IMR-90 (cell line): ENCODE measurements around the gene LRCOL1. TPM values are rescaled to one million over a fixed set of nuclear protein-coding genes. Genes with fewer than 3 reads are reported as not detected.

Experiments
- ATAC-seq: fragments of 200-7000 bp; cut with Tn5 transposase; 2 replicates; pipeline ENCODE4 v1.9.1; 2020; ENCODE audit warnings: low read depth, mild to moderate bottlenecking, moderate library complexity
- BruUV-seq: library from RNA; stranded (reverse); fragments of 400-500 nt; replicated peaks from 2 replicates; lab custom pipeline; 2021; lab: Mats Ljungman, UMichigan
- CTCF ChIA-PET: fragments of 300-600 bp; formaldehyde crosslinking; extraction: SDS; loops from one replicate; lab custom pipeline; 2021; ENCODE audit warnings: antibody characterized with exemption; lab: Yijun Ruan, JAX
- POLR2A ChIA-PET: fragments of 300-600 bp; sonication (Branson Sonifier 250); formaldehyde crosslinking; loops from one replicate; lab custom pipeline; 2022; ENCODE audit warnings: antibody characterized with exemption; ENCODE audit not compliant: unreplicated experiment; lab: Charles Lee
- DNase-seq: peaks from one replicate; pipeline ENCODE4 v3.0.0; 2013
- H2AFZ ChIP-seq: replicated peaks from 2 replicates; pipeline ENCODE3; 2013; ENCODE audit warnings: low read length, mild to moderate bottlenecking; ENCODE audit not compliant: poor library complexity
- H2AK5ac ChIP-seq: 2 replicates; pipeline ENCODE4 v1.6.1; 2013; ENCODE audit warnings: low read depth, low read length, inconsistent platforms
- H2AK9ac ChIP-seq: replicated peaks from 2 replicates; pipeline ENCODE3; 2013; ENCODE audit warnings: mild to moderate bottlenecking, low read depth, low read length, moderate library complexity; ENCODE audit not compliant: poor library complexity
- H2BK120ac ChIP-seq: 2 replicates; pipeline ENCODE4 v1.6.1; 2013; ENCODE audit warnings: low read depth, low read length, inconsistent platforms
- H2BK15ac ChIP-seq: 3 replicates; pipeline ENCODE4 v1.6.1; 2013; ENCODE audit warnings: low read depth, low read length, inconsistent platforms
- H2BK20ac ChIP-seq: 2 replicates; pipeline ENCODE4 v1.6.1; 2013; ENCODE audit warnings: low read depth, mild to moderate bottlenecking, inconsistent platforms, low read length, moderate library complexity
- H2BK5ac ChIP-seq: 2 replicates; pipeline ENCODE4 v1.6.1; 2013; ENCODE audit warnings: mild to moderate bottlenecking, low read depth, low read length, inconsistent platforms; ENCODE audit not compliant: poor library complexity, severe bottlenecking
- H3K14ac ChIP-seq: replicated peaks from 2 replicates; pipeline ENCODE4 v1.6.1; 2013; ENCODE audit warnings: low read depth, low read length, inconsistent platforms
- H3K18ac ChIP-seq: 2 replicates; pipeline ENCODE4 v1.6.1; 2013; ENCODE audit warnings: low read depth, low read length, control low read depth
- H3K23ac ChIP-seq: 2 replicates; pipeline ENCODE4 v1.6.1; 2013; ENCODE audit warnings: low read depth, low read length, inconsistent platforms
- H3K27ac ChIP-seq: 2 replicates; pipeline ENCODE4 v1.5.1; 2013; ENCODE audit warnings: mild to moderate bottlenecking, control low read depth, low read length; ENCODE audit not compliant: insufficient read depth
- H3K27me3 ChIP-seq: 2 replicates; pipeline ENCODE4 v1.6.1; 2013; ENCODE audit warnings: low read length; ENCODE audit not compliant: control insufficient read depth, insufficient read depth
- H3K36me3 ChIP-seq: 2 replicates; pipeline ENCODE4 v1.6.1; 2013; ENCODE audit warnings: low read length, mixed read lengths; ENCODE audit not compliant: control insufficient read depth, insufficient read depth
- H3K4ac ChIP-seq: 2 replicates; pipeline ENCODE4 v1.6.1; 2013; ENCODE audit warnings: low read depth, low read length, inconsistent platforms
- H3K4me1 ChIP-seq: 2 replicates; pipeline ENCODE4 v1.6.1; 2013; ENCODE audit warnings: low read length, mixed read lengths; ENCODE audit not compliant: control insufficient read depth, insufficient read depth
- H3K4me2 ChIP-seq: 2 replicates; pipeline ENCODE4 v1.6.1; 2013; ENCODE audit warnings: low read depth, mild to moderate bottlenecking, control low read depth, low read length, moderate library complexity
- H3K4me3 ChIP-seq: 2 replicates; pipeline ENCODE4 v1.5.1; 2013; ENCODE audit warnings: low read depth, mild to moderate bottlenecking, control low read depth, low read length, moderate library complexity; ENCODE audit not compliant: insufficient read depth
- H3K56ac ChIP-seq: 2 replicates; pipeline ENCODE4 v1.6.1; 2013; ENCODE audit warnings: low read length, inconsistent platforms; ENCODE audit not compliant: insufficient read depth; ENCODE audit errors: extremely low read depth
- H3K79me1 ChIP-seq, 2 experiments: 2 replicates each; pipeline ENCODE4 v1.6.1; 2013; ENCODE audit warnings: low read length in 2 of 2, inconsistent platforms in 1 of 2, low read depth in 1 of 2
- H3K9ac ChIP-seq: 2 replicates; pipeline ENCODE4 v1.6.1; 2013; ENCODE audit warnings: low read depth, low read length, control low read depth
- H3K9me1 ChIP-seq: 2 replicates; pipeline ENCODE4 v1.6.1; 2013; ENCODE audit warnings: low read length, inconsistent platforms; ENCODE audit not compliant: insufficient read depth
- H3K9me3 ChIP-seq: 2 replicates; pipeline ENCODE4 v1.6.1; 2013; ENCODE audit warnings: low read length; ENCODE audit not compliant: control insufficient read depth, insufficient read depth
- H4K20me1 ChIP-seq: 2 replicates; pipeline ENCODE4 v1.6.1; 2013; ENCODE audit warnings: low read length, inconsistent platforms; ENCODE audit not compliant: insufficient read depth
- H4K5ac ChIP-seq: 2 replicates; pipeline ENCODE4 v1.6.1; 2013; ENCODE audit warnings: mild to moderate bottlenecking, low read depth, low read length, control low read depth
- H4K8ac ChIP-seq, 2 experiments: 2 replicates each; pipeline ENCODE4 v1.6.1; 2013; ENCODE audit warnings: low read depth in 2 of 2, low read length in 2 of 2, control low read depth in 1 of 2, inconsistent platforms in 1 of 2
- H4K91ac ChIP-seq: 2 replicates; pipeline ENCODE4 v1.6.1; 2013; ENCODE audit warnings: low read depth, low read length, inconsistent platforms; ENCODE audit not compliant: insufficient read depth
- BHLHE40 ChIP-seq: fragments of 150-350 bp; IDR thresholded peaks from 2 replicates; pipeline ENCODE4 v1.6.1; 2016; ENCODE audit warnings: mild to moderate bottlenecking, low read depth, low read length
- CEBPB ChIP-seq: IDR thresholded peaks from 2 replicates; pipeline ENCODE4 v1.6.1; 2012; ENCODE audit warnings: low read depth, low read length, improper control_type of control experiment
- CHD1 ChIP-seq: IDR thresholded peaks from 2 replicates; pipeline ENCODE4 v1.6.1; 2012; ENCODE audit warnings: low read depth, low read length, improper control_type of control experiment
- FOS ChIP-seq: fragments of 150-350 bp; IDR thresholded peaks from 2 replicates; pipeline ENCODE4 v1.6.1; 2016; ENCODE audit warnings: low read depth, low read length
- MAFK ChIP-seq: IDR thresholded peaks from 2 replicates; pipeline ENCODE4 v1.6.1; 2012; ENCODE audit warnings: low read depth, low read length, improper control_type of control experiment
- MXI1 ChIP-seq: IDR thresholded peaks from 2 replicates; pipeline ENCODE4 v1.6.1; 2012; ENCODE audit warnings: low read depth, mild to moderate bottlenecking, low read length, moderate library complexity, borderline replicate concordance
- NFE2L2 ChIP-seq: fragments of 150-350 bp; IDR thresholded peaks from 2 replicates; pipeline ENCODE4 v1.6.1; 2016; ENCODE audit warnings: low read depth, mild to moderate bottlenecking, low read length
- RCOR1 ChIP-seq: IDR thresholded peaks from 2 replicates; pipeline ENCODE4 v1.6.1; 2012; ENCODE audit warnings: mild to moderate bottlenecking, low read length, improper control_type of control experiment; ENCODE audit not compliant: insufficient replicate concordance
- RFX5 ChIP-seq: IDR thresholded peaks from 2 replicates; pipeline ENCODE4 v1.8.0; 2012; ENCODE audit warnings: low read depth, mild to moderate bottlenecking, low read length, moderate library complexity
- SMC3 ChIP-seq: fragments of 150-350 bp; IDR thresholded peaks from 2 replicates; pipeline ENCODE4 v1.6.1; 2016; ENCODE audit warnings: low read depth, mild to moderate bottlenecking, antibody characterized with exemption, low read length, moderate library complexity
- WGBS, 2 experiments: methylation state at CpG; one replicate each; pipeline versions ENCODE4 v1.1.5 to v1.1.7; 2013; ENCODE audit warnings: missing lambda C conversion rate in 2 of 2; ENCODE audit not compliant: insufficient read length in 1 of 2; ENCODE audit errors: extremely low coverage in 2 of 2; 5-methylcytosine and 5-hydroxymethylcytosine counted together
- dilution Hi-C: fragments of 300-500 bp; cut with HindIII; formaldehyde crosslinking; loops from one replicate; pipeline ENCODE4 v1.14.3; 2018; ENCODE audit warnings: low sequenced_read_pairs; ENCODE audit not compliant: unreplicated experiment
- in situ Hi-C: fragments of 300-500 bp; cut with MboI; formaldehyde crosslinking; loops from 3 replicates; pipeline ENCODE4 v1.14.3; 2019; ENCODE audit warnings: low sequenced_read_pairs, inconsistent platforms, mixed read lengths
- intact Hi-C: fragments of 100-400 bp; cut with micrococcal nuclease; formaldehyde crosslinking; loops from 2 replicates; pipeline ENCODE4 v1.10.0; 2022
- polyA plus RNA-seq, 3 experiments: library from polyadenylated mRNA; depleted of rRNA; stranded (reverse); fragments of >200 nt; gene quantifications; 2 replicates each; pipeline ENCODE4 v1.2.3, GENCODE V29; 2012; ENCODE audit warnings: low replicate concordance in 1 of 3
- total RNA-seq: library from RNA; depleted of rRNA; stranded (reverse); fragments of >200 nt; gene quantifications from 2 replicates; pipeline ENCODE4 v1.2.3, GENCODE V29; 2012
- TF ChIP-seq, protein P1 (sequence below): fragments of 150-350 bp; IDR thresholded peaks from 2 replicates; pipeline ENCODE4 v1.6.1; 2016; ENCODE audit warnings: low read depth, mild to moderate bottlenecking, low read length, moderate library complexity, borderline replicate concordance
- TF ChIP-seq, protein P2 (sequence below): conservative IDR thresholded peaks from 2 replicates; pipeline ENCODE4 v1.5.1; 2012; ENCODE audit warnings: mild to moderate bottlenecking, low read depth, low read length, improper control_type of control experiment

The LRCOL1 gene
- total and polyA plus RNA-seq, 2 of the 4 experiments (the other 2 are of a cell fraction), result 1.0 TPM; not detected in 1

DNA sequence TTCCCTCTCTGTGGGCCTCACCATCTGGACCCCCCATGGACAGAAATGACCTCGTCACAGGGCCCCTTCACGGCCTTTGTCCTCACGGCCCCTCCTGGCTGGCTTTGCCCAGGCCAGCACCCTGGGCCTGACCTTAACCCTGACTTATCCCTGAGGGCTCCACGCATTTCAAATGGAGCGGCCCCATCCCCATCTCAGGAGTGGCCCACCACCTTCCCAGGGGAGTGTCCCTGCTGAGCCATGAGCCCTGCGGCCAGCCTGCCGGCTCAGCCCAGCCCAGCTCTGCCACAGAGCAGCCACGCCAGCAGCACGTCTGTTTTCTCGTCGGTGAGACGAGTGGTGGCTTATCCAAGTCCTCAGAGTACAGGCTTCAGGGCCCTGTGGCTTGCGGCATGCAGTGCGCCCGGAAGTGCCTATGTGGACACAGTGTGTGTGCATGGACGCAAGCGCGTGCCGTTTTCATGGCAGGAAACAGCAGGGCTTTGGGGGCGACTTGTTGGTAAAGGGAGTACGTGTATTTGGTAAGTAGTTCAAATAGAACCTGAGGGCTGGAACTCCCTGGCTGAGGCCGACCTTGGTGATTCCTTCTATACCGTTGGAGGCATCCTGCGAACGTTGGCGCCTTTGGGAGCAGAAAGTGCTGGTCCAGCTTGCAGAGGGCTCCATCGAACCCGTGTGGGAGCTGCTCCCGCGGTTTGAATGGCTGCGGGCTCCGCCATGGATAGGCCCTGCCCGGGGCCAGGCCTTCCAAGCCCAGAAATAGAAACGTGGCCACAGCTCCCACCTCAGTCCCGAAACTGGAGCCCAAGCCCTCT lies 52.1 kb downstream of the LRCOL1 start:
- H3K56ac ChIP-seq, result no peak overlapping the region
- no peak overlapping the region for H3K18ac ChIP-seq
- dilution Hi-C loops, result no loop called here
- H2BK120ac ChIP-seq, result no peak overlapping the region
- no peak overlapping the region for H3K4me2 ChIP-seq
- H3K9me3 ChIP-seq, result no peaks in the 10 kb centered on the region
- no peak overlapping the region for H2AK5ac ChIP-seq
- H2AK9ac ChIP-seq, result no peak overlapping the region
- intact Hi-C loops, result no loop called here
- POLR2A ChIA-PET, result no interaction called here
- H4K8ac ChIP-seq, result no peak overlapping the region
- H3K14ac ChIP-seq, result no peak overlapping the region
- H3K36me3 ChIP-seq, result no peaks in the 10 kb centered on the region
- no peak overlapping the region for H2BK20ac ChIP-seq
- H2BK15ac ChIP-seq, result no peak overlapping the region
- no peak overlapping the region for H4K91ac ChIP-seq
- H3K4me1 ChIP-seq, result no peaks in the 10 kb centered on the region; the same call in 1 of the 2 replicates
- WGBS, 2 experiments, result 87% methylated on average over 19 of the region's 35 CpGs; no CpG with 5 or more reads in 1 of the 2 experiments
- no peak for DNase-seq
- ATAC-seq, result no peak
- H3K27me3 ChIP-seq, result no peaks in the 10 kb centered on the region
- no TSS peak for BruUV-seq
- CTCF ChIA-PET, result no interaction called here
- H4K5ac ChIP-seq, result no peak overlapping the region
- peaks cover 0 to 8% of the 10 kb centered on the region in 2 experiments; a peak in 2 of 4 replicates for H3K79me1 ChIP-seq
- no peak overlapping the region for H3K4me3 ChIP-seq
- H2AFZ ChIP-seq, result no peak overlapping the region
- no peaks in the 10 kb centered on the region for H3K9me1 ChIP-seq
- no peak overlapping the region for H2BK5ac ChIP-seq
- no peak overlapping the region for H3K9ac ChIP-seq
- H3K27ac ChIP-seq, result no peak overlapping the region
- H3K4ac ChIP-seq, result no peak overlapping the region
- no peak overlapping the region for H3K23ac ChIP-seq
- in situ Hi-C loops, result no loop called here
- no peak for TF ChIP-seq CEBPB
- no peak for TF ChIP-seq MAFK
- TF ChIP-seq FOS, result no peak
- no peak for TF ChIP-seq NFE2L2
- TF ChIP-seq, protein P1, sequence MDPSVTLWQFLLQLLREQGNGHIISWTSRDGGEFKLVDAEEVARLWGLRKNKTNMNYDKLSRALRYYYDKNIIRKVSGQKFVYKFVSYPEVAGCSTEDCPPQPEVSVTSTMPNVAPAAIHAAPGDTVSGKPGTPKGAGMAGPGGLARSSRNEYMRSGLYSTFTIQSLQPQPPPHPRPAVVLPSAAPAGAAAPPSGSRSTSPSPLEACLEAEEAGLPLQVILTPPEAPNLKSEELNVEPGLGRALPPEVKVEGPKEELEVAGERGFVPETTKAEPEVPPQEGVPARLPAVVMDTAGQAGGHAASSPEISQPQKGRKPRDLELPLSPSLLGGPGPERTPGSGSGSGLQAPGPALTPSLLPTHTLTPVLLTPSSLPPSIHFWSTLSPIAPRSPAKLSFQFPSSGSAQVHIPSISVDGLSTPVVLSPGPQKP, result no peak
- TF ChIP-seq RFX5, result no peak
- TF ChIP-seq, protein P2, sequence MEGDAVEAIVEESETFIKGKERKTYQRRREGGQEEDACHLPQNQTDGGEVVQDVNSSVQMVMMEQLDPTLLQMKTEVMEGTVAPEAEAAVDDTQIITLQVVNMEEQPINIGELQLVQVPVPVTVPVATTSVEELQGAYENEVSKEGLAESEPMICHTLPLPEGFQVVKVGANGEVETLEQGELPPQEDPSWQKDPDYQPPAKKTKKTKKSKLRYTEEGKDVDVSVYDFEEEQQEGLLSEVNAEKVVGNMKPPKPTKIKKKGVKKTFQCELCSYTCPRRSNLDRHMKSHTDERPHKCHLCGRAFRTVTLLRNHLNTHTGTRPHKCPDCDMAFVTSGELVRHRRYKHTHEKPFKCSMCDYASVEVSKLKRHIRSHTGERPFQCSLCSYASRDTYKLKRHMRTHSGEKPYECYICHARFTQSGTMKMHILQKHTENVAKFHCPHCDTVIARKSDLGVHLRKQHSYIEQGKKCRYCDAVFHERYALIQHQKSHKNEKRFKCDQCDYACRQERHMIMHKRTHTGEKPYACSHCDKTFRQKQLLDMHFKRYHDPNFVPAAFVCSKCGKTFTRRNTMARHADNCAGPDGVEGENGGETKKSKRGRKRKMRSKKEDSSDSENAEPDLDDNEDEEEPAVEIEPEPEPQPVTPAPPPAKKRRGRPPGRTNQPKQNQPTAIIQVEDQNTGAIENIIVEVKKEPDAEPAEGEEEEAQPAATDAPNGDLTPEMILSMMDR, result no peak
- no peak for TF ChIP-seq CHD1
- no peak for TF ChIP-seq SMC3
- TF ChIP-seq RCOR1, result no peak
- TF ChIP-seq MXI1, result no peak
- no peak for TF ChIP-seq BHLHE40
- peaks cover 18% of the 10 kb centered on the region for H4K20me1 ChIP-seq
